GM12878 (cell line): ENCODE data around the gene TLCD5. TPM values are rescaled to one million over a fixed set of nuclear protein-coding genes. Genes with fewer than 3 reads are reported as not detected.
A peak's percentile ranks its signal among the peaks of the same experiment; 100 is the strongest.

Experiments
- BACH1 ChIP-seq: fragments of 450-650 bp; IDR thresholded peaks from 2 replicates; pipeline ENCODE4 v1.6.1; 2017; ENCODE audit warnings: mild to moderate bottlenecking, borderline replicate concordance
- CBX5 ChIP-seq: sonication (generic); IDR thresholded peaks from 2 replicates; pipeline ENCODE4 v1.6.1; 2016; ENCODE audit warnings: low read depth, moderate library complexity, mild to moderate bottlenecking, inconsistent platforms
- IKZF2 ChIP-seq, 2 experiments: fragments of 450-650 bp; IDR thresholded peaks; 2 replicates each; pipeline ENCODE4 v1.6.1; 2017; ENCODE audit warnings: mild to moderate bottlenecking in 2 of 2, moderate library complexity in 2 of 2
- JUNB ChIP-seq: IDR thresholded peaks from 2 replicates; pipeline ENCODE4 v1.6.1; 2016; ENCODE audit warnings: antibody characterized with exemption, mild to moderate bottlenecking
- KLF5 ChIP-seq: fragments of 450-650 bp; IDR thresholded peaks from 2 replicates; pipeline ENCODE4 v1.6.1; 2014; ENCODE audit warnings: mild to moderate bottlenecking; ENCODE audit not compliant: partially characterized antibody
- LARP7 ChIP-seq: fragments of 450-650 bp; IDR thresholded peaks from 2 replicates; pipeline ENCODE4 v1.6.1; 2017; ENCODE audit warnings: mild to moderate bottlenecking
- MTA2 ChIP-seq: fragments of 450-650 bp; IDR thresholded peaks from 2 replicates; pipeline ENCODE4 v1.6.1; 2016; ENCODE audit warnings: low read depth, mild to moderate bottlenecking, moderate library complexity
- NFXL1 ChIP-seq: fragments of 450-650 bp; IDR thresholded peaks from 2 replicates; pipeline ENCODE4 v1.6.1; 2017; ENCODE audit warnings: antibody characterized with exemption, mild to moderate bottlenecking, borderline replicate concordance
- PBX3 ChIP-seq: IDR thresholded peaks from 2 replicates; pipeline ENCODE4 v1.6.1; 2011; ENCODE audit warnings: mild to moderate bottlenecking, low read depth, low read length, moderate library complexity; ENCODE audit not compliant: insufficient replicate concordance
- POLR2AphosphoS2 ChIP-seq: IDR thresholded peaks from 2 replicates; pipeline ENCODE4 v1.6.1; 2011; ENCODE audit warnings: low read depth, mild to moderate bottlenecking, low read length, improper control_type of control experiment, moderate library complexity
- SUZ12 ChIP-seq: fragments of 200-600 bp; sonication (generic); IDR thresholded peaks from one replicate; pipeline ENCODE4 v1.6.1; 2018; ENCODE audit warnings: antibody characterized with exemption, mild to moderate bottlenecking; ENCODE audit not compliant: unreplicated experiment
- TBL1XR1 ChIP-seq: IDR thresholded peaks from 2 replicates; pipeline ENCODE4 v1.6.1; 2012; ENCODE audit warnings: low read depth, low read length, improper control_type of control experiment
- TCF3 ChIP-seq: IDR thresholded peaks from 2 replicates; pipeline ENCODE4 v1.6.1; 2012; ENCODE audit warnings: low read depth, mild to moderate bottlenecking, low read length, borderline replicate concordance; ENCODE audit not compliant: insufficient read depth
- TCF7 ChIP-seq: IDR thresholded peaks from 2 replicates; pipeline ENCODE4 v1.6.1; 2014; ENCODE audit warnings: antibody characterized with exemption, borderline replicate concordance
- ZBTB11 ChIP-seq: fragments of 450-650 bp; formaldehyde crosslinking; IDR thresholded peaks from 2 replicates; pipeline ENCODE4 v1.5.0; 2022; ENCODE audit warnings: mild to moderate bottlenecking, missing genetic modification characterization
- ZBTB4 ChIP-seq: fragments of 450-650 bp; formaldehyde crosslinking; IDR thresholded peaks from 2 replicates; pipeline ENCODE4 v1.4.0; 2022; ENCODE audit warnings: mild to moderate bottlenecking, moderate library complexity
- ZNF24 ChIP-seq: fragments of 450-650 bp; IDR thresholded peaks from 2 replicates; pipeline ENCODE4 v1.6.1; 2017; ENCODE audit warnings: antibody characterized with exemption, mild to moderate bottlenecking
- ZNF687 ChIP-seq: fragments of 450-650 bp; IDR thresholded peaks from 2 replicates; pipeline ENCODE4 v1.6.1; 2017; ENCODE audit warnings: mild to moderate bottlenecking, moderate library complexity
- polyA plus RNA-seq, 11 experiments: library from polyadenylated mRNA; depleted of rRNA in 4 of 11; unstranded in 6 of 11; stranded (reverse) in 5 of 11; fragments of >200 nt; fragmentation: Nextera tagmentation in 4 of 11; fragmentation: Illumina TruSeq in 1 of 11; extraction: Ambion mirVana in 4 of 11; extraction: Trizol in 1 of 11; gene quantifications; 1 replicate in 1 of 11; 2 replicates in 10 of 11; pipeline versions ENCODE4 v1.2.1 to v1.2.3, GENCODE V29; 2011 to 2016; ENCODE audit warnings: inconsistent platforms in 2 of 11, missing spikeins in 2 of 11, low read depth in 1 of 11
- total RNA-seq, 4 experiments: library from RNA; depleted of rRNA in 3 of 4; stranded (reverse); fragments of >200 nt in 3 of 4; fragmentation: Illumina TruSeq in 1 of 4; extraction: Trizol in 1 of 4; gene quantifications; 2 replicates each; pipeline versions ENCODE4 v1.2.1 to v1.2.3, GENCODE V29; 2013 to 2021

Gene TLCD5
- total and polyA plus RNA-seq, 10 of the 15 experiments (the other 5 are each of a cell fraction or from before 2014, with no cell fraction given), result 2.4 to 13.3 (median 3.2) TPM

- TF ChIP-seq ZBTB4, result no peak
- no peak for TF ChIP-seq NFXL1
- TF ChIP-seq IKZF2 (IDR thresholded peaks at IDR 0.05), result peak; percentile 87 to 94
- peak; percentile 46; the same call in 1 of the 2 replicates for TF ChIP-seq TBL1XR1
- peak; percentile 38; the same call in 1 of the 2 replicates for TF ChIP-seq JUNB
- no peak for TF ChIP-seq POLR2AphosphoS2
- no peak for TF ChIP-seq TCF3
- TF ChIP-seq ZNF24, result peak; percentile 76
- no peak for TF ChIP-seq ZNF687
- TF ChIP-seq PBX3, result no peak
- peak; percentile 53; the same call in 1 of the 2 replicates for TF ChIP-seq BACH1
- no peak for TF ChIP-seq SUZ12
- no peak for TF ChIP-seq TCF7
- no peak for TF ChIP-seq KLF5
- TF ChIP-seq MTA2, result peak; percentile 84
- TF ChIP-seq CBX5, result 0 out of 2 replicates have a peak, but pooled peaks have one; percentile 47
- TF ChIP-seq LARP7, result no peak
- TF ChIP-seq ZBTB11, result no peak
Measured at GRCh38 chr11:120344302-120345004, 19.4 kb downstream of the TLCD5 start (continued).
